ENCODE measurements around the gene TSSK2.

GRCh38 chr22:19178657-19179496 is 47.8 kb downstream of the TSSK2 start, which contains the start of gene SLC25A1:
- TF ChIP-seq CTCF (IDR thresholded peaks at IDR 0.05; ENCODE audit: poor library complexity) (no peak), EZH2 (IDR thresholded peaks at IDR 0.05; ENCODE audit: borderline replicate concordance) (no peak)

Data from hepatocyte (in vitro differentiated cells).